Hepatocyte (in vitro differentiated cells): ENCODE data around the gene PIGN. TPM values are rescaled to one million over a fixed set of nuclear protein-coding genes. Genes with fewer than 3 reads are reported as not detected.
A peak's percentile ranks its signal among the peaks of the same experiment; 100 is the strongest.

ENCODE experiments used
- DNase-seq: peaks from one replicate; pipeline ENCODE4 v3.0.0-alpha.2; 2016; ENCODE audit warnings: low spot score
- H2AFZ ChIP-seq: fragments of 200-600 bp; sonication (generic); 2 replicates; pipeline ENCODE4 v1.6.0; 2016; ENCODE audit warnings: antibody characterized with exemption, mild to moderate bottlenecking
- H3K27ac ChIP-seq: fragments of 200-600 bp; sonication (generic); 2 replicates; pipeline ENCODE4 v1.5.1; 2016; ENCODE audit warnings: mild to moderate bottlenecking
- H3K27me3 ChIP-seq: fragments of 200-600 bp; sonication (generic); 2 replicates; pipeline ENCODE4 v1.6.1; 2016
- H3K36me3 ChIP-seq: fragments of 200-600 bp; sonication (generic); replicated peaks from 2 replicates; pipeline ENCODE4 v1.5.1; 2016; ENCODE audit warnings: low read depth; ENCODE audit not compliant: insufficient read depth
- H3K4me1 ChIP-seq: fragments of 200-600 bp; sonication (generic); 2 replicates; pipeline ENCODE4 v1.5.1; 2016; ENCODE audit warnings: mild to moderate bottlenecking, moderate library complexity; ENCODE audit not compliant: insufficient read depth
- H3K4me2 ChIP-seq: fragments of 200-600 bp; sonication (generic); 2 replicates; pipeline ENCODE4 v1.6.0; 2016
- H3K4me3 ChIP-seq: fragments of 200-600 bp; sonication (generic); 2 replicates; pipeline ENCODE4 v1.5.1; 2016; ENCODE audit warnings: mild to moderate bottlenecking
- H3K79me2 ChIP-seq: fragments of 200-600 bp; sonication (generic); 2 replicates; pipeline ENCODE4 v1.6.0; 2017; ENCODE audit warnings: mild to moderate bottlenecking
- H3K9me2 ChIP-seq: fragments of 200-600 bp; sonication (generic); replicated peaks from 2 replicates; pipeline ENCODE4 v1.6.0; 2017; ENCODE audit warnings: mild to moderate bottlenecking; ENCODE audit not compliant: insufficient read depth
- H3K9me3 ChIP-seq: fragments of 200-600 bp; sonication (generic); 2 replicates; pipeline ENCODE4 v1.5.1; 2016; ENCODE audit warnings: low read depth, mild to moderate bottlenecking
- H4K20me1 ChIP-seq: fragments of 200-600 bp; sonication (generic); 2 replicates; pipeline ENCODE4 v1.6.0; 2016; ENCODE audit warnings: mild to moderate bottlenecking; ENCODE audit not compliant: insufficient read depth, poor library complexity, severe bottlenecking
- EZH2 ChIP-seq: fragments of 200-600 bp; sonication (generic); IDR thresholded peaks from 2 replicates; pipeline ENCODE4 v1.6.1; 2016; ENCODE audit warnings: antibody characterized with exemption, mild to moderate bottlenecking, borderline replicate concordance
- EZH2phosphoT487 ChIP-seq: fragments of 200-600 bp; sonication (generic); IDR thresholded peaks from one replicate; pipeline ENCODE4 v1.6.1; 2018; ENCODE audit warnings: antibody characterized with exemption, mild to moderate bottlenecking, low read depth, moderate library complexity; ENCODE audit not compliant: unreplicated experiment, severe bottlenecking
- WGBS: methylation state at CpG from one replicate; pipeline ENCODE4 v1.1.6; 2016; ENCODE audit warnings: low lambda C conversion rate; ENCODE audit errors: missing lambda C conversion rate; 5-methylcytosine and 5-hydroxymethylcytosine counted together
- polyA plus RNA-seq: library from polyadenylated mRNA; unstranded; fragments of >200 nt; fragmentation: Nextera tagmentation; extraction: Ambion mirVana; gene quantifications from 2 replicates; pipeline ENCODE4 v1.2.1, GENCODE V29; 2016
- total RNA-seq: library from RNA; depleted of rRNA; stranded (reverse); fragments of >200 nt; gene quantifications from 2 replicates; pipeline ENCODE4 v1.2.3, GENCODE V29; 2014
- TF ChIP-seq, protein P1 (sequence below): fragments of 200-600 bp; sonication (generic); IDR thresholded peaks from 2 replicates; pipeline ENCODE4 v1.5.1; 2016; ENCODE audit warnings: antibody characterized with exemption, mild to moderate bottlenecking; ENCODE audit not compliant: poor library complexity

Gene PIGN
- total and polyA plus RNA-seq, 2 experiments from 2014 or later = 18.9 to 42.9 TPM

- Histone ChIP-seq H3K4me2 (no peak overlapping the region), H3K79me2 (no peaks in the 10 kb centered on the region), H4K20me1 (no peaks in the 10 kb centered on the region), H3K36me3 (no peaks in the 10 kb centered on the region), H3K4me3 (no peak overlapping the region), H3K9me2 (no peaks in the 10 kb centered on the region), H3K9me3 (no peaks in the 10 kb centered on the region), H3K27ac (no peak overlapping the region), H3K27me3 (no peaks in the 10 kb centered on the region), H2AFZ (no peak overlapping the region), H3K4me1 (no peaks in the 10 kb centered on the region)
- DNase-seq = no peak
- 81% methylated on average over 2 of the region's 2 CpGs for WGBS
- TF ChIP-seq, protein P1, sequence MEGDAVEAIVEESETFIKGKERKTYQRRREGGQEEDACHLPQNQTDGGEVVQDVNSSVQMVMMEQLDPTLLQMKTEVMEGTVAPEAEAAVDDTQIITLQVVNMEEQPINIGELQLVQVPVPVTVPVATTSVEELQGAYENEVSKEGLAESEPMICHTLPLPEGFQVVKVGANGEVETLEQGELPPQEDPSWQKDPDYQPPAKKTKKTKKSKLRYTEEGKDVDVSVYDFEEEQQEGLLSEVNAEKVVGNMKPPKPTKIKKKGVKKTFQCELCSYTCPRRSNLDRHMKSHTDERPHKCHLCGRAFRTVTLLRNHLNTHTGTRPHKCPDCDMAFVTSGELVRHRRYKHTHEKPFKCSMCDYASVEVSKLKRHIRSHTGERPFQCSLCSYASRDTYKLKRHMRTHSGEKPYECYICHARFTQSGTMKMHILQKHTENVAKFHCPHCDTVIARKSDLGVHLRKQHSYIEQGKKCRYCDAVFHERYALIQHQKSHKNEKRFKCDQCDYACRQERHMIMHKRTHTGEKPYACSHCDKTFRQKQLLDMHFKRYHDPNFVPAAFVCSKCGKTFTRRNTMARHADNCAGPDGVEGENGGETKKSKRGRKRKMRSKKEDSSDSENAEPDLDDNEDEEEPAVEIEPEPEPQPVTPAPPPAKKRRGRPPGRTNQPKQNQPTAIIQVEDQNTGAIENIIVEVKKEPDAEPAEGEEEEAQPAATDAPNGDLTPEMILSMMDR = no peak
- TF ChIP-seq EZH2 = no peak
- no peak for TF ChIP-seq EZH2phosphoT487
These were observed 141.5 kb downstream of the PIGN start for GRCh38 chr18:62045316-62045715.

DNA sequence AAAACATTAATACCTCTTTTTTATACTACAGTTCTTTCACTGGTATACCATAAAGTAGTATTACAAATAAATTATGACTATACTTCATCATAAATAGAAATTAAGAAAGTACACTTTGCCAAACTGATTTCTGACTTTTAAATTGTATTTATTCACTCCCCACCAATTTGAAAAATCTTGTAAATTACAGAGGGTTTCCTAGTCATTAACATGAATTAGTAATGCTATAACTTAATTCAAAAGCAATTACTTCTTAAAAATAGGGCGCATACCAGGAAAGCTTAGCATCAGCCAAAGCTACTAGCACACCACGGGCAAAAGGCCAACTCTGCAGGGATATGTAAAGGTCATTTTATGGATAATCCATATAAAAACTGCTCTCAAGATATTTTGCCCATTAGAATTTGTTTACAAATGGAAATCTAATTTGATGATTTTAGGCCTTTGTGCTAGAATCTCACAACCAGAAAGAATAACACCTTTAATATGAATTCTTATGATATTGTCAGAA is 142.3 kb downstream of the PIGN start:
- Histone ChIP-seq H4K20me1 (no peaks in the 10 kb centered on the region), H2AFZ (no peak overlapping the region), H3K9me2 (no peaks in the 10 kb centered on the region), H3K36me3 (no peaks in the 10 kb centered on the region), H3K4me2 (no peak overlapping the region), H3K79me2 (no peaks in the 10 kb centered on the region), H3K9me3 (no peaks in the 10 kb centered on the region), H3K4me3 (no peak overlapping the region), H3K27ac (no peak overlapping the region), H3K27me3 (no peaks in the 10 kb centered on the region), H3K4me1 (no peaks in the 10 kb centered on the region)
- 81% methylated on average over 2 of the region's 2 CpGs for WGBS
- no peak for TF ChIP-seq EZH2phosphoT487
- no peak for TF ChIP-seq EZH2
- TF ChIP-seq, protein P1 = no peak
- no peak for DNase-seq

DNA sequence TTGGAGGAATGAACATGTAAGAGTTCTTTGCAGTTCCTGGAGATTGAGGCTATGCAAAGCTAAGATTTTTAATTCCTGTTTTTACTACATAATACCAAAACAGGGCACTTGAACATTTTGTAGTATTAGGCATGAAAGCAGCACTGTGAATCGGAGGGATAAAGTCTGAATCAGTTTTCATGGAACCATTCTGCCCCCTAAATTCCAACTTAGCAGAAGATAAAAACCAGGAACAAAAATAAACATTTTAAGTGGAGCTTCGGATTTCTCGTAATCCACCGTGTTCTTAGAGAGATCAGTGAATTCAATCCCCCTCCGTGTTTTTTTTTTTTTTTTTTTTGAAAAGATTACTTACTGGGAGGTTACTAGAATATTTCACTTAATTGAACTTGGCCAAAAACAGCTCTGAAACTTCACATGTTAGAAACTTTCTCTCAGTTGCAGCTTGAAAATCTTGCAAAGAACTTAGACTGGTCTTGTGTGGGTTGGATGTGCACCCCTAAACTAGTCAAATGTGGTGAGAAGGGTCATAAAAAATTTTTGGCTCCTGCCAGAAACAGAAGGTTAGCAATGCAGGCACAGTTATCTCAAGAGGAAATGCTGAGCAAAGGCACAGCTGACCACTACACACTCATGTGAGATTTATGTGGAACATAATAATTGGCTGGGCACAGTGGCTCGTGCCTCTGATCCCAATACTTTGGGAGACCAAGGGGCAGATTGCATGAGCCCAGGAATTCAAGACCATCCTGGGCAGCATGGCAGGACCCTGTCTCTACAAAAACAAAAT is 148.7 kb downstream of the PIGN start:
- H3K27ac ChIP-seq = no peak overlapping the region
- no peaks in the 10 kb centered on the region for H4K20me1 ChIP-seq
- no peak for TF ChIP-seq EZH2
- TF ChIP-seq, protein P1 = peak; percentile 20
- no peaks in the 10 kb centered on the region for H3K9me3 ChIP-seq
- H3K4me2 ChIP-seq = peak overlapping the region; percentile 37
- no peak overlapping the region for H3K4me3 ChIP-seq
- peaks cover 6% of the 10 kb centered on the region for H3K4me1 ChIP-seq
- WGBS = 47% methylated on average over 6 of the region's 6 CpGs
- H3K9me2 ChIP-seq = no peaks in the 10 kb centered on the region
- no peaks in the 10 kb centered on the region for H3K36me3 ChIP-seq
- H3K79me2 ChIP-seq = no peaks in the 10 kb centered on the region
- DNase-seq = no peak
- H2AFZ ChIP-seq = no peak overlapping the region
- no peaks in the 10 kb centered on the region for H3K27me3 ChIP-seq
